Transverse colon (tissue), 4 donors: ENCODE data around the gene PRM1.

Experiments
- CTCF ChIP-seq, 5 experiments: fragments of 200-600 bp in 3 of 5; fragments of 450-650 bp in 2 of 5; sonication (generic) in 3 of 5; IDR thresholded peaks; 1 replicate in 2 of 5; 2 replicates in 3 of 5; pipeline ENCODE4 v1.5.1; 2016 to 2017; ENCODE audit warnings: antibody characterized with exemption in 5 of 5, inconsistent platforms in 3 of 5, mild to moderate bottlenecking in 2 of 5, moderate library complexity in 1 of 5
- POLR2A ChIP-seq: fragments of 450-650 bp; IDR thresholded peaks from one replicate; pipeline ENCODE4 v1.6.1; 2016; ENCODE audit warnings: antibody characterized with exemption, mild to moderate bottlenecking, moderate library complexity
- POLR2AphosphoS5 ChIP-seq, 3 donors: sonication (generic); formaldehyde crosslinking; IDR thresholded peaks; one replicate each; pipeline ENCODE4 v1.6.1; 2016; ENCODE audit warnings: antibody characterized with exemption in 3 of 3

GRCh38 chr16:11231367-11231970 is 49.7 kb downstream of the PRM1 start:
- TF ChIP-seq CTCF (IDR thresholded peaks at IDR 0.05) (no peak), POLR2AphosphoS5 (IDR thresholded peaks at IDR 0.05) (no peak), POLR2A (no peak)
